ENCODE data around the gene ZNF326. TPM values are rescaled to one million over a fixed set of nuclear protein-coding genes. Genes with fewer than 3 reads are reported as not detected.

ZNF326 gene
- total RNA-seq, 1 donor from 2014 or later, result 9.1 TPM

DNA sequence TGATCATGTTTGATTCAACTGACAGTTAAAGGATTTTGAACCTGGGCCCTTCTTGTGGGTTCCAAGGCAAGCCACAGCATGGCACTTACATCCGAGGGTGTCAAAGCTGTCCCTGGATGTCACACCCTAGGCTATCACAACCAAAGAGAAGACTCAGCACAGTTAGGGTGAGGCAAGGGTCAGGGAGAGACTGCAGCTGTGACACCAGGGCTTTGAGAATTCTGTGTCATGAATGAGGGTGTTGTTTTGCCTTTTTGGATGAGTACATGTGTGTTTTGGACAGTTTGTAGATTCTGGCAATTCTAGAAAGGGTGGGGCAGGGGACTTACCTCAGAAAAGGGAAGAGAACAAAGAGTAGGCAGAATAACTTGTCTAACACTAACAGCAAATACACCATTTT is 37.8 kb upstream of the ZNF326 start:
- DNase-seq (ENCODE audit: low read depth), result no peak
- TF ChIP-seq, protein P1, sequence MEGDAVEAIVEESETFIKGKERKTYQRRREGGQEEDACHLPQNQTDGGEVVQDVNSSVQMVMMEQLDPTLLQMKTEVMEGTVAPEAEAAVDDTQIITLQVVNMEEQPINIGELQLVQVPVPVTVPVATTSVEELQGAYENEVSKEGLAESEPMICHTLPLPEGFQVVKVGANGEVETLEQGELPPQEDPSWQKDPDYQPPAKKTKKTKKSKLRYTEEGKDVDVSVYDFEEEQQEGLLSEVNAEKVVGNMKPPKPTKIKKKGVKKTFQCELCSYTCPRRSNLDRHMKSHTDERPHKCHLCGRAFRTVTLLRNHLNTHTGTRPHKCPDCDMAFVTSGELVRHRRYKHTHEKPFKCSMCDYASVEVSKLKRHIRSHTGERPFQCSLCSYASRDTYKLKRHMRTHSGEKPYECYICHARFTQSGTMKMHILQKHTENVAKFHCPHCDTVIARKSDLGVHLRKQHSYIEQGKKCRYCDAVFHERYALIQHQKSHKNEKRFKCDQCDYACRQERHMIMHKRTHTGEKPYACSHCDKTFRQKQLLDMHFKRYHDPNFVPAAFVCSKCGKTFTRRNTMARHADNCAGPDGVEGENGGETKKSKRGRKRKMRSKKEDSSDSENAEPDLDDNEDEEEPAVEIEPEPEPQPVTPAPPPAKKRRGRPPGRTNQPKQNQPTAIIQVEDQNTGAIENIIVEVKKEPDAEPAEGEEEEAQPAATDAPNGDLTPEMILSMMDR (conservative IDR thresholded peaks at IDR 0.05; ENCODE audit: low read depth, low read length), result no peak
- no peak overlapping the region for H3K4me3 ChIP-seq (ENCODE audit: low read depth, low read length)

GRCh38 chr1:89958851-89959654 is 35.9 kb upstream of the ZNF326 start:
- TF ChIP-seq, protein P1 (conservative IDR thresholded peaks at IDR 0.05; ENCODE audit: low read depth, low read length), result no peak
- DNase-seq (ENCODE audit: low read depth), result no peak
- H3K4me3 ChIP-seq (ENCODE audit: low read depth, low read length), result no peak overlapping the region

DNA sequence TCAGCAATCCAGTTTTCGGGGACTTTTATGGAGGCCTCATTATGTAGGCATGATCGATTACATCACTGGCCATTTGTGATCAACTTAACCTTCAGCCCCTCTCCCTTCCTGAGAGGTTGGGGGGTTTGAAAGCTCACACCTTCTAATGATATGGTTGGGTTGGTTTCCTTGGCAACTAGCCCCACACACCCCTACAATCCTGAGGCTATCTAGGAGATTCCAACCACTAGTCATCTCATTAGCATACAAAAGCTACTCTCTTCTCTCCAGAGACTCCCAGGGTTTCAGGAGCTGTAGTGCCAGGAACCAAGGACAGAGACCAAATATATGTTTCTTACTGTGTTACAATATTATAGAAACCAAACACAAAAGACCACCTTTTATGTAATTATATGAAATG is 35.2 kb upstream of the ZNF326 start:
- no peak for DNase-seq (ENCODE audit: low read depth)
- H3K4me3 ChIP-seq (ENCODE audit: low read depth, low read length), result no peak overlapping the region
- TF ChIP-seq, protein P1 (conservative IDR thresholded peaks at IDR 0.05; ENCODE audit: low read depth, low read length), result no peak

DNA sequence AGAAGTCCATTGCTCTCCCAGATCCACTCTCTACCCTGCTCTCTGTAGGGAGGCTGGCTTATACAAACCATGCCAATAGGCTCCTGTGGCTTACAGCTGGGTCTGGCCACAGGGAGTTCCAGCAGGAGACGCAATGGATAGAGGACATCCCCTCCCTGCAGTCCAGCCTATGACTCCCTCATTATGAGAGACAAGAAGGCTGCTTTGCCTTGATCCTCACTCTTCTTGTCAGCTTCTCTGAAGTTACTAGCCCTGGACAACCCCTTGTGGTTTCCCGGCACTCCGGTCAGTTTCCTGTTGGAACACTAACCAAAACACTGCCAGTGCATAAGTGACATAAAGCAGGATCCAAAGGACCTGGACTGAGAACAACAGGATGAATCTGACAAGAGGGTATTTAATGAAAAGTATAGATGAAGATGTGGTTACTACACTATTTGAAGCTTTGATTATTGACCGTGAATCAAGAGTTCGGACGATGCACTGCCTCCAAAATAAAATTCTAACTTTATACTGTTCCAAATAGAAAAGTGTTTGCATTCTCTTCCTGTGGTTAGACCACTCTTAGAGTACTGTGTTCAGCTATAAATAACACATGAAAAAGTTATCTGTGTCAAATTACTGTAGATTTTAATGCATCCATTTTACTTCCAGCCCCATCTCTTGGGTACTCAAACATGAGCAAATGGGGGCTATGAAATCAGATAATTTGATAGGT is 32.7 kb upstream of the ZNF326 start:
- TF ChIP-seq, protein P1 (conservative IDR thresholded peaks at IDR 0.05; ENCODE audit: low read depth, low read length), result no peak
- DNase-seq (ENCODE audit: low read depth), result no peak
- no peak overlapping the region for H3K4me3 ChIP-seq (ENCODE audit: low read depth, low read length)

GRCh38 chr1:89962742-89963075 is 32.2 kb upstream of the ZNF326 start:
- DNase-seq (ENCODE audit: low read depth), result no peak
- H3K4me3 ChIP-seq (ENCODE audit: low read depth, low read length), result no peak overlapping the region
- TF ChIP-seq, protein P1 (conservative IDR thresholded peaks at IDR 0.05; ENCODE audit: low read depth, low read length), result no peak

DNA sequence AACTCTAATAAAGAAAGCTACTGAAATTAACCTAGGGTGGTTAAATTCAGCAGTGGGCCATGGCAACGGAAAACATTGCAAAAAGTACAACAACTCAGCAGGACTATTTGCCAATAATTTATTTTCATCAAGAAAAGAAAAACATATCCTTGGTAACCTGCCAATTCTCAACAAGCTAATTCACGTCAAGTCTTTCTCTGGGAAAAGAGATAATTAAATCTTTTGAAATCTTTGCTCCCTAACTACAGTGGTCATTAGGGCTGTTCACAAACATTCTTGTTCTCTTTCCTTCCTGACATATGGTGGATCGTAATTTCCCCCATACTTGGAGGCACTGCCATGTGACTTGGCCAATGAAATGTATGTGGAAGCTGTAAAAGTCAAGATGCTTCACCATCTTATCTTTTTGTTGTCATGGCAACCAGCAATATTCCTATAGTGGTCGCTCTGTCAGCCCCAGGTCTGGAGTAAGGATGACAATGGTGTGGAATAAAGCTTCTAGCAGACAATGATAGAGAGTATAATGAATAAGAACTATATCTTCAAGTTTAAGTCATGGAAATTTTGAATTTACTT is 29.6 kb upstream of the ZNF326 start:
- no peak overlapping the region for H3K4me3 ChIP-seq (ENCODE audit: low read depth, low read length)
- TF ChIP-seq, protein P1 (conservative IDR thresholded peaks at IDR 0.05; ENCODE audit: low read depth, low read length), result no peak
- DNase-seq (ENCODE audit: low read depth), result no peak
